H1 (cell line): ENCODE data around the gene PRKCZ. TPM values are rescaled to one million over a fixed set of nuclear protein-coding genes. Genes with fewer than 3 reads are reported as not detected.
A peak's percentile ranks its signal among the peaks of the same experiment; 100 is the strongest.

ENCODE experiments used
- CTCF ChIA-PET: fragments of 300-600 bp; sonication (Branson Sonifier 250); formaldehyde crosslinking; loops from one replicate; lab custom pipeline; 2021; ENCODE audit not compliant: partially characterized antibody; lab: Charles Lee
- POLR2A ChIA-PET: fragments of 300-600 bp; sonication (Branson Sonifier 250); formaldehyde crosslinking; loops from one replicate; lab custom pipeline; 2021; ENCODE audit warnings: inconsistent platforms; ENCODE audit not compliant: partially characterized antibody; lab: Charles Lee
- DNase-seq, 2 experiments: peaks; one replicate each; pipeline versions ENCODE4 v3.0.0 to v3.0.0-alpha.2; 2010 to 2022; ENCODE audit warnings: low spot score in 2 of 2, low read depth in 1 of 2, mixed read lengths in 1 of 2
- FAIRE-seq: peaks from 2 replicates; lab custom pipeline; 2011; peaks lifted over from hg19 to GRCh38; lab: Jason Lieb, UNC
- H2AFZ ChIP-seq: 2 replicates; pipeline ENCODE4 v1.8.1; 2012; ENCODE audit warnings: low read length, inconsistent platforms
- H2AK5ac ChIP-seq: 2 replicates; pipeline ENCODE4 v1.6.1; 2013; ENCODE audit warnings: low read depth, low read length
- H2BK120ac ChIP-seq: replicated peaks from 2 replicates; pipeline ENCODE3; 2013; ENCODE audit warnings: low read depth, low read length, inconsistent platforms
- H2BK12ac ChIP-seq: 2 replicates; pipeline ENCODE4 v1.6.1; 2013; ENCODE audit warnings: low read depth, low read length
- H2BK15ac ChIP-seq: 2 replicates; pipeline ENCODE4 v1.6.1; 2013; ENCODE audit warnings: low read length
- H2BK20ac ChIP-seq: 2 replicates; pipeline ENCODE4 v1.6.1; 2013; ENCODE audit warnings: low read length
- H2BK5ac ChIP-seq: 2 replicates; pipeline ENCODE4 v1.6.1; 2013; ENCODE audit warnings: low read depth, low read length
- H3K14ac ChIP-seq: 2 replicates; pipeline ENCODE4 v1.6.1; 2013; ENCODE audit warnings: inconsistent platforms; ENCODE audit not compliant: insufficient read length
- H3K18ac ChIP-seq: 2 replicates; pipeline ENCODE4 v1.6.1; 2013; ENCODE audit warnings: low read length; ENCODE audit errors: extremely low read depth
- H3K23ac ChIP-seq: 2 replicates; pipeline ENCODE4 v1.6.1; 2013; ENCODE audit warnings: inconsistent platforms; ENCODE audit not compliant: insufficient read length
- H3K23me2 ChIP-seq: 2 replicates; pipeline ENCODE4 v1.6.1; 2013; ENCODE audit warnings: low read depth, low read length
- H3K27ac ChIP-seq: 2 replicates; pipeline ENCODE4 v1.6.1; 2011; ENCODE audit warnings: low read depth, low read length, inconsistent platforms
- H3K27me3 ChIP-seq, 4 experiments: replicated peaks in 1 of 4; 1 replicate in 1 of 4; 2 replicates in 3 of 4; pipeline versions ENCODE4 v1.6.1 to v1.8.1; 2011 to 2013; ENCODE audit warnings: low read length in 3 of 4, mild to moderate bottlenecking in 3 of 4, inconsistent platforms in 2 of 4, mixed read lengths in 2 of 4, moderate library complexity in 1 of 4; ENCODE audit not compliant: control insufficient read depth in 3 of 4, insufficient read depth in 3 of 4; ENCODE audit errors: extremely low read depth in 1 of 4
- H3K36me3 ChIP-seq, 4 experiments: 2 replicates each; pipeline versions ENCODE4 v1.6.1 to v1.8.1; 2011 to 2013; ENCODE audit warnings: mild to moderate bottlenecking in 4 of 4, low read length in 3 of 4, moderate library complexity in 2 of 4, control low read depth in 1 of 4, inconsistent platforms in 1 of 4; ENCODE audit not compliant: insufficient read depth in 4 of 4, control insufficient read depth in 2 of 4
- H3K4ac ChIP-seq: replicated peaks from 2 replicates; pipeline ENCODE3; 2013; ENCODE audit warnings: low read length, low read depth, mixed read lengths, inconsistent platforms; ENCODE audit not compliant: insufficient read length
- H3K4me1 ChIP-seq, 4 experiments: replicated peaks in 1 of 4; 1 replicate in 1 of 4; 2 replicates in 3 of 4; pipeline versions ENCODE4 v1.6.1 to v1.8.1; 2011 to 2013; ENCODE audit warnings: low read length in 3 of 4, inconsistent platforms in 2 of 4, mixed read lengths in 1 of 4; ENCODE audit not compliant: insufficient read depth in 4 of 4, control insufficient read depth in 3 of 4
- H3K4me2 ChIP-seq, 2 experiments: 2 replicates each; pipeline versions ENCODE4 v1.6.1 to v1.8.1; 2011 to 2013; ENCODE audit warnings: low read depth in 2 of 2, low read length in 2 of 2, control low read depth in 1 of 2, inconsistent platforms in 1 of 2, mild to moderate bottlenecking in 1 of 2; ENCODE audit not compliant: insufficient read depth in 1 of 2
- H3K4me3 ChIP-seq, 4 experiments: fragments of 200-600, 300-600 bp in 1 of 4; sonication (generic), shearing (Covaris generic), sonication (Bioruptor Twin) in 1 of 4; 2 replicates each; pipeline versions ENCODE4 v1.5.1 to v1.8.1; 2011 to 2016; ENCODE audit warnings: low read length in 4 of 4, low read depth in 3 of 4, control low read depth in 2 of 4, inconsistent platforms in 2 of 4, mild to moderate bottlenecking in 2 of 4, mixed read lengths in 1 of 4, moderate library complexity in 1 of 4; ENCODE audit not compliant: insufficient read depth in 2 of 4; ENCODE audit errors: extremely low read depth in 1 of 4
- H3K56ac ChIP-seq: replicated peaks from 2 replicates; pipeline ENCODE3; 2013; ENCODE audit warnings: low read depth, mild to moderate bottlenecking, mixed read lengths, low read length, inconsistent platforms; ENCODE audit not compliant: insufficient read length
- H3K79me1 ChIP-seq: 2 replicates; pipeline ENCODE4 v1.6.1; 2013; ENCODE audit warnings: low read depth, low read length, control low read depth
- H3K79me2 ChIP-seq, 2 experiments: 2 replicates each; pipeline versions ENCODE4 v1.6.1 to v1.8.1; 2012 to 2013; ENCODE audit warnings: low read length in 2 of 2, mild to moderate bottlenecking in 2 of 2, inconsistent platforms in 1 of 2; ENCODE audit not compliant: insufficient read depth in 2 of 2, control insufficient read depth in 1 of 2
- H3K9ac ChIP-seq, 4 experiments: replicated peaks in 1 of 4; 1 replicate in 1 of 4; 2 replicates in 3 of 4; pipeline versions ENCODE4 v1.6.1 to v1.8.1; 2011 to 2013; ENCODE audit warnings: low read depth in 3 of 4, low read length in 3 of 4, control low read depth in 2 of 4, mild to moderate bottlenecking in 2 of 4, moderate library complexity in 2 of 4, inconsistent platforms in 1 of 4; ENCODE audit errors: extremely low read depth in 1 of 4
- H3K9me3 ChIP-seq, 2 experiments: 2 replicates each; pipeline versions ENCODE4 v1.6.1 to v1.8.1; 2012 to 2013; ENCODE audit warnings: mild to moderate bottlenecking in 2 of 2, moderate library complexity in 2 of 2, control low read depth in 1 of 2, inconsistent platforms in 1 of 2, low read depth in 1 of 2, low read length in 1 of 2, mixed read lengths in 1 of 2; ENCODE audit not compliant: insufficient read depth in 2 of 2
- H4K20me1 ChIP-seq, 2 experiments: replicated peaks in 1 of 2; 2 replicates each; pipeline versions ENCODE3 to v1.8.1; 2011 to 2013; ENCODE audit warnings: inconsistent platforms in 2 of 2, low read length in 2 of 2, mild to moderate bottlenecking in 1 of 2; ENCODE audit not compliant: insufficient read depth in 2 of 2, control insufficient read depth in 1 of 2
- H4K5ac ChIP-seq: 2 replicates; pipeline ENCODE4 v1.6.1; 2013; ENCODE audit warnings: low read length, low read depth, mixed read lengths, inconsistent platforms; ENCODE audit not compliant: insufficient read length
- H4K8ac ChIP-seq: 2 replicates; pipeline ENCODE4 v1.8.0; 2013; ENCODE audit warnings: mild to moderate bottlenecking, moderate library complexity, low read length, inconsistent platforms; ENCODE audit not compliant: insufficient read depth; ENCODE audit errors: extremely low read depth
- H4K91ac ChIP-seq: replicated peaks from 2 replicates; pipeline ENCODE3; 2013; ENCODE audit warnings: low read length, mixed read lengths, inconsistent platforms; ENCODE audit not compliant: insufficient read length
- BCL11A ChIP-seq, 2 experiments: IDR thresholded peaks; one replicate each; pipeline ENCODE4 v1.6.1; 2011; ENCODE audit warnings: low read depth in 2 of 2, low read length in 2 of 2, mild to moderate bottlenecking in 2 of 2
- CREB1 ChIP-seq: IDR thresholded peaks from 2 replicates; pipeline ENCODE4 v1.6.1; 2012; ENCODE audit warnings: inconsistent platforms
- GTF2F1 ChIP-seq: IDR thresholded peaks from 2 replicates; pipeline ENCODE4 v1.6.1; 2012; ENCODE audit warnings: low read depth, low read length, improper control_type of control experiment, borderline replicate concordance
- JUN ChIP-seq: IDR thresholded peaks from 2 replicates; pipeline ENCODE4 v1.6.1; 2011; ENCODE audit warnings: low read depth, mild to moderate bottlenecking, improper control_type of control experiment, low read length
- RBBP5 ChIP-seq: IDR thresholded peaks from 2 replicates; pipeline ENCODE4 v1.7.1; 2012; ENCODE audit warnings: low read depth, mild to moderate bottlenecking, inconsistent platforms, low read length, moderate library complexity, borderline replicate concordance
- SIN3A ChIP-seq, 2 experiments: IDR thresholded peaks in 1 of 2; conservative IDR thresholded peaks in 1 of 2; 2 replicates each; pipeline ENCODE4 v1.6.1; 2011 to 2012; ENCODE audit warnings: low read length in 2 of 2, improper control_type of control experiment in 1 of 2, low read depth in 1 of 2, mild to moderate bottlenecking in 1 of 2
- TEAD4 ChIP-seq: IDR thresholded peaks from 2 replicates; pipeline ENCODE4 v1.6.1; 2012; ENCODE audit warnings: low read depth, low read length, inconsistent platforms, mixed read lengths
- ZNF274 ChIP-seq: IDR thresholded peaks from 2 replicates; pipeline ENCODE4 v1.7.0; 2012; ENCODE audit warnings: low read length, borderline replicate concordance; ENCODE audit errors: extremely low read depth
- WGBS, 2 experiments: shearing (Covaris generic) in 1 of 2; methylation state at CpG; one replicate each; pipeline versions ENCODE4 v1.1.6 to v1.1.7; 2013 to 2015; ENCODE audit warnings: low lambda C conversion rate in 2 of 2, mixed read lengths in 2 of 2, inconsistent platforms in 1 of 2, low coverage in 1 of 2, missing lambda C conversion rate in 1 of 2; ENCODE audit not compliant: insufficient replicate concordance in 2 of 2, insufficient coverage in 1 of 2, insufficient read length in 1 of 2; ENCODE audit errors: extremely low coverage in 1 of 2, missing lambda C conversion rate in 1 of 2; 5-methylcytosine and 5-hydroxymethylcytosine counted together
- polyA plus RNA-seq, 7 experiments: library from polyadenylated mRNA; depleted of rRNA in 3 of 7; stranded (reverse) in 5 of 7; unstranded in 2 of 7; fragments of >200 nt in 5 of 7; fragments of 200-250 nt in 2 of 7; gene quantifications; 1 replicate in 5 of 7; 2 replicates in 1 of 7; 4 replicates in 1 of 7; pipeline versions ENCODE4 v1.2.1 to v1.2.3, GENCODE V29; 2011 to 2013; ENCODE audit warnings: missing spikeins in 2 of 7, mixed read lengths in 2 of 7
- total RNA-seq: library from RNA; stranded (reverse); fragmentation: NEBNext Ultra II Directional; extraction: Animal tissue kit (Norgen Biotek cat#: 25700); gene quantifications from 2 replicates; pipeline ENCODE4 v1.2.1, GENCODE V29; 2021

PRKCZ gene
- total and polyA plus RNA-seq, 2 of the 8 experiments (the other 6 are each of a cell fraction or from before 2014, with no cell fraction given) = 37.4 to 45.1 TPM

DNA sequence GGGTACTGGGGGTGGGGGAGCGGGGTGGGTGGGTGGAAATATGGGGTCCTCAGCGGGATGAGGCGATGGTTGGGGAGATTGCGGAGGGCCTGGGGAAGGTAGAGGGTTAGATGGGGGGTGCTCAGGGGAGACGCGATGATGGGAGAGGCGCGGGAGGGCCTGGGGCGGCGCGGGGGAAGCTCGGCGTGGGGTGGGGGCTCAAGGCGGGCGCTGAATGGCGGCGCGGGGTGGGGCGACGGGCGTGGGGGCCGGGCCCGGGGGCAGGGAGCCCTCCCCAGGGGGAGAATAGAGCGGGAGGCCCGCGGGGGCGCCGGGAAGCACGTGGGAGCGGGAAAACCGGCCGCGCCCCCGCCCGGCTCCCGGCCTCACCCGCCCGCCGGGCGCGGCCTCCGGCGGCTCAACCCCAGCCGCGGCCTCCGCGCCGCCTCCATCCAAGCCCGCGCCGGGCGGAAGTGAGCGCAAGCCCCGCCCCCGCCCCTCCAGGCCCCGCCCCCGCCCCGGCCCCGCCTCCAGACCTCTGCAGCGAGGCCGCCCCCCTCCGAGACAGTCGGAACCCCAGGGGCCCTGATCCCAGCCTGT, 144.2 kb downstream of the PRKCZ start, which contains the start of gene FAAP20:
Gene FAAP20 (minus strand): TSS at position 454 of the 579 bp plus-strand sequence. CDS start 23 bp downstream, at position 431.
- Histone ChIP-seq H4K20me1 (peaks cover 4 to 9% of the 10 kb centered on the region in 2 experiments), H2BK120ac (peak within 1 kb of the TSS; percentile 43), H3K4ac (peak within 1 kb of the TSS; percentile 78), H3K23me2 (peaks cover 4% of the 10 kb centered on the region; the same call in 1 of the 2 replicates), H4K5ac (peak within 1 kb of the TSS; percentile 92), H3K9me3 (no peaks in the 10 kb centered on the region), H2BK12ac (peak within 1 kb of the TSS; percentile 50; the same call in 1 of the 2 replicates), H2BK20ac (no peak within 1 kb of the TSS), H2BK5ac (peak within 1 kb of the TSS; percentile 75; the same call in 1 of the 2 replicates), H2AK5ac (no peak within 1 kb of the TSS), H3K56ac (peak within 1 kb of the TSS; percentile 77), H3K23ac (no peak within 1 kb of the TSS), H3K14ac (no peak within 1 kb of the TSS), H2BK15ac (no peak within 1 kb of the TSS), H4K91ac (peak within 1 kb of the TSS; percentile 81), H3K4me1 (peaks cover 0 to 22% (median 8%) of the 10 kb centered on the region in 4 experiments; a peak in 6 of 7 replicates), H3K79me2 (peaks cover 0 to 26% of the 10 kb centered on the region in 2 experiments; a peak in 1 of 4 replicates), H3K27me3 (no peaks in the 10 kb centered on the region), H3K4me2 (peak within 1 kb of the TSS; percentile 1 to 79), H3K9ac (peak within 1 kb of the TSS; percentile 13 to 54 (median 28); a peak in 3 of 7 replicates), H3K27ac (peak within 1 kb of the TSS; percentile 9; the same call in 1 of the 2 replicates), H3K79me1 (peaks cover 2% of the 10 kb centered on the region; the same call in 1 of the 2 replicates), H3K36me3 (peaks cover 0 to 3% (median 1%) of the 10 kb centered on the region in 4 experiments; a peak in 3 of 8 replicates), H4K8ac (peak within 1 kb of the TSS; percentile 87), H3K18ac (peak within 1 kb of the TSS; percentile 90), H3K4me3 (peak within 1 kb of the TSS; percentile 51 to 74 (median 60)), H2AFZ (no peak within 1 kb of the TSS; the same call in 1 of the 2 replicates)
- ChIA-PET CTCF (interaction anchor here (0.7 to 14.1 kb wide), 40 partner anchors 9 to 248 kb away, joined by 3 to 154 read pairs (median 5); no protein-coding TSS in a partner anchor), POLR2A (interaction anchor here (0.6 to 2.1 kb wide), 10 partner anchors 10 to 187 kb away, joined by 3 to 16 read pairs (median 4); no protein-coding TSS in a partner anchor)
- FAIRE-seq (no peak), DNase-seq (no peak)
- 0% methylated on average over 4 of the region's 63 CpGs; no CpG with 5 or more reads in 1 of the 2 experiments for WGBS, 2 experiments
- no peak for TF ChIP-seq GTF2F1
- no peak for TF ChIP-seq RBBP5
- no peak for TF ChIP-seq SIN3A (conservative IDR thresholded peaks at IDR 0.05 in 1 of 2, IDR thresholded peaks at IDR 0.05 in 1 of 2; ENCODE audit: low read depth in 1 of 2, low read length in 2 of 2)
- TF ChIP-seq TEAD4 = no peak
- TF ChIP-seq ZNF274 = no peak
- no peak for TF ChIP-seq JUN
- TF ChIP-seq BCL11A (IDR thresholded peaks at IDR 0.05; ENCODE audit: low read depth in 2 of 2, low read length in 2 of 2) = no peak
- no peak for TF ChIP-seq CREB1
